ENCODE results near the gene CTDSPL.

DNA sequence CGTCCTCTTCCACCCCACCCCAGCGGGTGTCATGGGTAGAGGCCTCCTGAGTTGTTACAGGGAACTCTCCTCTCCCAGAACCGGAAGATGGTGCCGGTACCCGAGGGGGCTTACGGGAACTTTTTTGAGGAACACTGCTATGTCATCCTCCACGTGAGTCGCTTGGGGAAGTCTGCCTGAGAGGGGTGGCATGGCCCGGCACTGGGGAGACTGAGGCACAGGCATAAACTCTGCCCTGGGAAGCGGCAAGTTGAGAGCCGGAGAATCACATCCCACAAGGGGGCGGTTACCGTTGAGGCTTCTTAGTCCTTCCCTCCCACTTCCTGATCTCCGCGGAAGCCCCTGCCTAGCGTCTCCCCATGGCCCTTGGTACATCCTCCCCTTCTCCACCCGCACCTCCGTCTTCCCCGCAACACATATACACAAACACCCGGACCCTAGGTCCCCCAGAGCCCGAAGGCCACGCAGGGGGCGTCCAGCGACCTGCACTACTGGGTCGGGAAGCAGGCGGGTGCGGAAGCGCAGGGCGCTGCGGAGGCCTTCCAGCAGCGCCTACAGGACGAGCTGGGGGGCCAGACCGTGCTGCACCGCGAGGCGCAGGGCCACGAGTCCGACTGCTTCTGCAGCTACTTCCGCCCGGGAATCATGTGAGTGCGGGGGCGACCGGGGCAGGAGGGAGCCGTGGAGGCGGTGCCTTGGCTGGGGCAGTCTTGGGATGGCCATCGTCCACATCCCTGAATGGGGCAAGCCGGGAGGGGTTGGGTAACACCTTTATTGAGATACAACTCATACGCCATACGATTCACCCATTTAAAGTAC lies 132.3 kb downstream of the CTDSPL start:
- TF ChIP-seq, protein P1, sequence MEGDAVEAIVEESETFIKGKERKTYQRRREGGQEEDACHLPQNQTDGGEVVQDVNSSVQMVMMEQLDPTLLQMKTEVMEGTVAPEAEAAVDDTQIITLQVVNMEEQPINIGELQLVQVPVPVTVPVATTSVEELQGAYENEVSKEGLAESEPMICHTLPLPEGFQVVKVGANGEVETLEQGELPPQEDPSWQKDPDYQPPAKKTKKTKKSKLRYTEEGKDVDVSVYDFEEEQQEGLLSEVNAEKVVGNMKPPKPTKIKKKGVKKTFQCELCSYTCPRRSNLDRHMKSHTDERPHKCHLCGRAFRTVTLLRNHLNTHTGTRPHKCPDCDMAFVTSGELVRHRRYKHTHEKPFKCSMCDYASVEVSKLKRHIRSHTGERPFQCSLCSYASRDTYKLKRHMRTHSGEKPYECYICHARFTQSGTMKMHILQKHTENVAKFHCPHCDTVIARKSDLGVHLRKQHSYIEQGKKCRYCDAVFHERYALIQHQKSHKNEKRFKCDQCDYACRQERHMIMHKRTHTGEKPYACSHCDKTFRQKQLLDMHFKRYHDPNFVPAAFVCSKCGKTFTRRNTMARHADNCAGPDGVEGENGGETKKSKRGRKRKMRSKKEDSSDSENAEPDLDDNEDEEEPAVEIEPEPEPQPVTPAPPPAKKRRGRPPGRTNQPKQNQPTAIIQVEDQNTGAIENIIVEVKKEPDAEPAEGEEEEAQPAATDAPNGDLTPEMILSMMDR (IDR thresholded peaks at IDR 0.05; ENCODE audit: low read length), result no peak
- no peak for TF ChIP-seq EZH2 (optimal IDR thresholded peaks at IDR 0.05; ENCODE audit: low read depth, low read length)
